Activated naive CD4-positive, alpha-beta T cell (primary cell): ENCODE data around the gene RFC2.

Source experiments
- DNase-seq, 4 experiments: peaks; one replicate each; lab custom pipeline; 2025; lab: John Stamatoyannopoulos, UW

Gene RFC2

GRCh38 chr7:74190259-74190658 lies 63.9 kb downstream of the RFC2 start:
- DNase-seq, result no peak

DNA sequence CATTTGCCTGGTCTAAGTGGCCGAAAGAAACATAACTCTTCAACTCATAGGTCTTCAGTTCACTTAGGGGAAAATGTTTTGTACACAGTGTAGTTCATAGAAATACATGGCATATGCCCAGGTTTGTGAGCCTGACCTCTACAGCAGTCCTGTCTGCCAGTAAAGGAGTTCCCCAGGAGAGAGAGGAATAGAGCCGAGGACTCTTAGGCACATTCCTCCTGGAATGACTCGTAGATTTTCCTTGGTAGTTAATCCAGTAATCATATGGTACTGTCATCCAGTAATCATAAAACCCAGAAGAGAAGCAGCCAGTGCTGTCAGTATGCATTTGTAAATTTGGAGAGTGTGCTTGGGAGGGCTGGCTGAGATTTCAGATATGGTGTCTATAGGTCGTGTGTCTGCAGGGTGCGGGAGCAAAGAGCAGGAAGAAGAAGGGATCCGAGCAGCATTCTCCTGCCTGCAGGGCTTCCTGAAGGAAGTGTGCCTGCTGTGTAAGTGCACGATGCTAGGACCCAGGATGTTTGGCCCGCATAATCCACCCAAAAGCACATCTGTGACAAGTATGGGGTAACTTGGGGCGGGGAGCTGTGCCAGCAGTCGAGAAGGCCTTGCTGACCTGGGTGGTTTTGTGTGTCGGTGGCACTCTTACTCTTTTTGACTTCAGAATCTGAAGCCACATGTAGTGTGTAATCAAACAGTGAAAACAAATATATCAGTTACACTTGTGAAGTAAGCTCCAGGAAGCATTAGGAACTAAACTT lies 66.1 kb downstream of the RFC2 start:
- no peak for DNase-seq

DNA sequence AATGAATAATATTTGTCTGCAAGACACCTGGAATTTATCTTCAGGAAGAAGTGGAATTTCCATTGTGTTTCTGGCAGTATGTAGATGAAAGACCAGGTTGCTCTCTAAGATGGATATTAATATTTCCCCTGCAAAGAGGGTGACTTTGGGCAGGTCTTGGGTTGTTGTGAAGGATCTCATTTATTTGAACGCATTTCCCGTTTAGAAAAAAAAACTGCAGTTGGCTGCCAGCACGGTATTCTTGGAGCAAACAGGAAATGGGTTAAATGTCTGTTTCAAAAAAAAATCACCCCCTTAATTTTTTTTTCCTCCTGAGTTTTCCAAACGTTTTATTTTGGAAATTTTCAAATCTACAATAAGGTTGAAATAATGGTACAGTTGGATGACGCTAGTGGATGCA lies 68.6 kb downstream of the RFC2 start:
- DNase-seq, result no peak

DNA sequence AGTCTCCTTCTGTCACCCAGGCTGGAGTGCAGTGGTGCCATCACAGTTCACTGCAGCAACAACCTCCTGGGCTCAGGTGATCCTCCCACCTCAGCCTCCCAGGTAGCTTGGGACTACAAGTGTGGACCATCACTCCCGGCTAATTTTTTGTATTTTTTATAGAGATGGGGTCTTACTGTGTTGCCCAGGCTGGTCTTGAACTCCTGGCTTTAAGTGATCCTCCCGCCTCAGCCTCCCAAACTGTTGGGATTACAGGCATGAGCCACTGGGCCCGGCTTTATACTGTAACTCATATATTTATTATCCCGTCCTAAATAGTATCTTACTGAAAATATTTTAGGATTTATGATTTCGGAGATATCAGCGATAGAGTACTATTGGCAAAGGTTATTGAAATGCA lies 69.2 kb downstream of the RFC2 start:
- no peak for DNase-seq

DNA sequence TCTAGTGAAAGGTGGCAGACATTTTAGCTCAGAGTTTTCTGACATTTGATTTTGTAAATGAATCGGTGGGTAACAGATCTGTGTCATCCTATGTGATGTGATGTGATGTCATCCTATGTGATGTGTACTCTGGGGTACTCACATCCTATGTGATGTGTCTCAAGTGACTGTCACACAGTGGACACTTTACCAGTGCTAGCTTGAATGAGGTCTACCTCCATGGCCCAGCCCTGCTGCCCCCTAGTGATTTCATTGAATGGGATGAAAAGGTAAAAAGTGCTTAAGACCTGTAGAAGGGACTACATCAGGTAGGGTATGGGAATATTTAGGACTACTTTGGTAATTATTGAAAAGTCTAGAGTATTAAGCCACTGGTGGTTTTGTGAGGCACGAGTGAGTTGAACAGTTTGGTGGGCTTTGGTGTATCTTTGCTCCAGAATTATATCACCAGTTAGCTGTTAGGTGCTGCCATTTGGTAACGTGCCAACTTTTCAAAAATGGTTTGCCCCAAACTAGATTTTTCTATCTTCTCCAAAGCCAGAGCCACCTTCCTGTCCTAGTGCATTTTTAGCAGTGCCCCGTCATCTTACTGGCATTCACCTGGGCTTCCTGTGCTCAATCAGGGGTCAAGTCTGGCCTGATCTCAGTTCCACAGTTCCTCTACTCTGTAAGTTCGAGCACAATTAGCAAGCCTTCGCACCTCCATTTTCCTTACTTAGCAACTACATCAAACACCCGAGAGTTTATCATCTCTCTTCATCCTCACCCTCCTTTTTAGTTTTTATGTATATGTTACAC lies 70.3 kb downstream of the RFC2 start:
- peak in 1 of 4 experiments; percentile 4 for DNase-seq

DNA sequence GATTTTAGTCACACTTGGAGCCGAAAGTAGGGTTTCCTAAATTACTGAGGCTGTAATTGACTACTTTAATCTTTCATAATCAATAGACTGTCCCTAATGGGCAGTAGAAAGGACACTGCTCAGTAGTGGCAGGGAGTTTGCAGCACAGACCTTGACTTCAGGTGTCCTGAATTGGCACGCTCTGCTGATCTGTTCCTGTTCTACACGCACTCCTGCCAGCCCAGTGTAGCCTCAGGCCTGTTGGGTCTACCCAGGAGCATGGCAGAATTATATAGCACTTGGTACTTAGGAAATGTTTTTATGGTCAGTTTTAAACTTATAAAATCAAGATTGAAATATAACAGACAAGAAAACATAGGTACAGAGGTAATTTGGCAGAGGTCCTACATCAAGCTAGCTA lies 71.1 kb downstream of the RFC2 start:
- DNase-seq, result no peak

DNA sequence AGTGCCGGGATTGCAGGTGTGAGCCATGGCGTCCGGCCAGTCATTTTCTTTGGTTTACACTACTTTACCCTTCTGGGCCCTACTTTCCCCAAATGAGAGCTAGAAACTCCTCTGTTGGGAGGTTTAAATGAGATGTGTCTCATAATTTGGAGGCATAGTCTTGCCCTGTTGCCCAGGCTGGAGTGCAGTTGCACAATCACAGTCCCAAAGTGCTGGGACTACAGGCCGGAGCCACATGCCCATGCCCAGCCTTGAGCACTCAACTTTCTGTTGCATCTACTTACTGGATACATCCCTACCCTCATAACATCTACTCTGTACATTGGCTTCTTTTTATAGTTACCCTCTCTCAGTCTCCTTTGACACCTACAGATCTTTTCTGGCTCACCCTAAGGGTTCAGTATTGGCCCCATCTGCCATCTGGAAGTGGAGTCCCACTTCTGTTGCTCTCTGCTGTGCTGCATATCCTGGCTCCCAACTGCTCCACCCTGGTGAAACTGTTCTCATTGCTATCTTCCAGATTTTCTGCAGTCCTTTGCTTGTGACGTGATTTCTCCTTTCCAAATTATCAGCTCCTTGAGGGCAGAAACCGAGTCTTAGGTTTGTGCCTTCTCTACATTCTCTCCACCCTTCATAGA lies 71.6 kb downstream of the RFC2 start:
- no peak for DNase-seq

DNA sequence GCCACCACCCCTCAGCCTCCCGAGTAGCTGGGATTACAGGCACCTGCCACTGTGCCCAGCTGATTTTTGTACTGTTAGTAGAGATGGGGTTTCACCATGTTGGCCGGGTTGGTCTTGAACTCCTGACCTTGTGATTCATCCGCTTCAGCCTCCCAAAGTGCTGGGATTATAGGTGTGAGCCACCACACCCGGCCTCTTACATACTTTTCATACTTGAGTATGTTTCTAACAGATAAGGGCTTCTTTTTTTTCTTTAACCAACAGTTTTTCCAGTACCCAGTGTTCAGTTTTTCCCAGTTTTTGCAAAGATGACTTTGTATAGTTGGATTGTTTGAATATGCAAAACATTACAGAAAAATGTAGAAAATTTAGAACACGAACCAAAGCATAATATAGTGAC lies 72.4 kb downstream of the RFC2 start:
- no peak for DNase-seq
